NCI-H748 (cell line): ENCODE data around the gene KCNK3.
A peak's percentile ranks its signal among the peaks of the same experiment; 100 is the strongest.

Experiments used
- DNase-seq: peaks from one replicate; lab custom pipeline; 2025; ENCODE audit not compliant: unreplicated experiment; lab: John Stamatoyannopoulos, UW

KCNK3 gene

DNA sequence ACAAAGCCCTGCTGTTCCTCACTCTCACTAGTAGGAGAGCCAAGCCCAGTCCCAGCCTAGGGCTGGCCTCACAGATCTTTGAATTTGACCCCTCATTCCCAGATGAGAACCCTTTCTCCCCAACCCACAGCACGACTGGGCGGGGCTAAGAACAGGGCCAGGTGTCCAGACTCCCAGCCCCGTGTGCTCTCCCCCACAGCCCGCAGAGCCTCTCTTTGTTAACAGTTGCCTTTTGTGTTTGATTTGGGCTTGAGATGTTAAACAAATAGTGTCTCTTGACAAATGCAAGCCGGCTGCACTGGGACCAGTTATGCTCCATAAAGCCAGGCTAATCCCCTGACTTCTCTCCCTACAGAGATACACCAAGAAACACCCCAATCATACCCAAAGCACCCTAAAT, 4.7 kb upstream of the KCNK3 start:
- DNase-seq: peak; percentile 98

GRCh38 chr2:26691161-26691560, 1.4 kb upstream of the KCNK3 start:
- DNase-seq: no peak

GRCh38 chr2:26691881-26692278, 642 bp upstream of the KCNK3 start:
- peak; percentile 38 for DNase-seq

- DNase-seq: peak; percentile 82
Measured at GRCh38 chr2:26692897-26693849, 651 bp downstream of the KCNK3 start.

DNA sequence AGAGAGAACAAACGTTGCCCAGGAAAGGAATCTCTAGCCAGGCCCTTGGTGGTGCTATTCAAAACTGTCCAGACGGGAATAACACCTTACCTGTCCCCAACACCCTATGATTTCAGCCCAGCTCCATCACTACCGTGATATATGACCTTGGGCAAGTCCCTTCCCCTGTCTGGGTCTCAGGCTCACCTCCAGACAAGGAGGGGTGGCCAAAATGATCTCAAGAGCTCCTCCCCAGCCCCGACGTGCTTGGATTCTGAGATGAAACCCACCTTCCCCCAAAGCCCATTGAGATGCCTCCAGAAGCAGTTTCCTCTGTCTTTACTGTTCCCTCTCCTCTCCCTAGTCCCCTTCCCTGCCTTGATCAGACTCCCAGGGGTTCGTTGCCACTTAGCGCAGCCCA, 1.5 kb downstream of the KCNK3 start:
- DNase-seq: no peak

GRCh38 chr2:26696351-26696816, 3.9 kb downstream of the KCNK3 start:
- DNase-seq: no peak

DNA sequence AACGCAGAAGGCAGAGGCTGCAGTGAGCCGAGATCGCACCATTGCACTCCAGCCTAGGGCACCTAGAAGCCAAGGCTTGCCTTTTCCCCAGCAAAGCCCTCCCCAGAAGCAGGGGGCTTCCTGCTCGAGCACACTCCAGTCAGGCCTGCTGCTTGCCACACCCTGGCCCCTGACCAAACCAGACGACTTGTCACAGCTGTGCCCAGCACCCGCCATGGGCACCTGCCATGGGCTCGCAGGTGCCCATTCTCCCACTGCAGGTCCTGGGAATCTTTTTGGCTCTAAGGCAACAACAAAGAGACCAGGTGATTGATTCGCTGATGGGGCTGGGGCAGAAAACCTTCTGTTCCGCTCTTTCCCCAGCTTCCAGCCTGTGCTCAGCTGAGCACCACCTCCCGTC, 4.9 kb downstream of the KCNK3 start:
- DNase-seq: no peak

GRCh38 chr2:26699295-26699694, 6.8 kb downstream of the KCNK3 start:
- DNase-seq: no peak

DNA sequence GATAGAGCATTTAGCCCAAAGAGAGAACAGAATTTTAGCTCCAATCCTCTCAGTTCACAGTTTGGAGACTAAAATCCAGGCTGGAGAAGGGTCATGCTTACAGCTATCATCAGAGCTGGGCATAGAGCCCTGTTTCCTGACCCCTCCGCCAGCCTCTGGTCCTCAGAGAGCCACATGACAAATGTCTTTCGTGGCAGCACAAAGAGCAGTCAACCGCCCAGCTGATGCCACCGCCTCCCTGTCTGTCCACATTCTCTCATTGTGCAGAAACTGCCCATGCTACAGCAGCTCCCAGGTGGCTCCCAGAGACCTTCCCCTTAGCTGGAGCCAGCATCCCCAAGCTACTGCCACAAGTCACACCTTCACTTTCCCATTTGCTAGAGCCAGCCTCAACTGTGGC, 7.6 kb downstream of the KCNK3 start:
- no peak for DNase-seq

GRCh38 chr2:26701596-26701995, 9.1 kb downstream of the KCNK3 start:
- DNase-seq: no peak

DNA sequence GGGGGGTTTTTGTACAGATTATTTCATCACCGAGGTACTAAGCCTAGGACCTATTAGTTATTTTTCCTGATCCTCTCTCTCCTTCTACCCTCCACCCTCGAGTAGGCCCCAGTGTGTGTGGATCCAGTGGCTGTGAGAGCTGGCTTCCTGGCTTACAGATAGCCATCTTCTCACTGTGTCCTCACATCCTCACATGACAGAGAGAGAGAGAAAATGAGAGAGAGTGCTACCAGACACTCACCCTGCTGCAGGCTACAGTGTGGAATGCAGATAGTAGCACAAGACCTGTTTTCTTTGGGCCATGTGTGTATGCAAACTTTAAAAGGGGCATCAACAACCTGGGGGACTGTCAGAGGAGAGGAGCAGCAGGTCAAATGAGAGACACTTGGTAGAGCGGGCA, 9.5 kb downstream of the KCNK3 start:
- DNase-seq: no peak

- DNase-seq: no peak
Measured at GRCh38 chr2:26704441-26704977, 12.0 kb downstream of the KCNK3 start.

GRCh38 chr2:26705126-26705525, 12.6 kb downstream of the KCNK3 start:
- DNase-seq: no peak

- DNase-seq: no peak
Measured at GRCh38 chr2:26706093-26706492, 13.6 kb downstream of the KCNK3 start.

DNA sequence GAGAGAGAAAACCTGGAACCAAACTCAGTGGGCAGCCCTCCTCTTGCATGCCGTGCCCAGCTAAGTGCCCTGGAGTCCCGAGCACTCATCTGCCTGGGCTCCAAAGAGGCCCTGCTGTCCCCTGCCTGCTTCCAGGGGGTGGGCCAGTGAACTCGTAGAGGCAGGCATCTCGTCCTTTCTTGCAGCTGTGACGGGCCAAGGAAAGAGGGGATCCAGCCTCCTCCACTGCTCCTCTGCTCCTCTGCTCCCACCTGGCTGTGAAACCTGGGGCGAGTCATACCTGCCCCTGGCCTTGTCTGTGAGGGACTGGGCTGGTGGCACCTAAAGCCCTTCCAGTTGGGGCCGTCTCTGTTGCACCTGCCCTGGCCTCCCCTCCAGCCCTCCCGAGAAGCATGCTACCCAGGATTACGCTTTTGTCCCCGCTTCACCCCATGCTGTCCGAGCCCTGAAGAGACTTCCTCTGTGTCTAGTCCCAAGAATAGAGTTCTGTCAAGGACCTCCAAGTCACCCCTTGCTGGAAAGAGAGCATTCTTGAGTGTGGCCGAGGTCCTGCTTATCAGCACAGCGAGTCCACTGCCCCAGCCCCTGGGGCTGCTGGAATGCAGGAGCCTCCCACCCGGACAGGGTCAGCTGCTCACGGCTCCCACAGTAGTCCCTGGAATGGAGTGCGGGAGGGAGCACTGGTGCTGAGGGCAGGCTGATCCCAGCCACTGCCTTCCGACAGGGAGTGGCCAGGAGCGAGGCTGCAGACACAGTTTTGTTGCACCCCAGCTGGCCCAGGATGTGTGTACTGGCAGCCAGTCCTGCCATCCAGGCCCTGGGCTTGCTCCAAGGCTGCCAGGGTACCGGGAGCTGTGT, 14.3 kb downstream of the KCNK3 start:
- DNase-seq: no peak

DNA sequence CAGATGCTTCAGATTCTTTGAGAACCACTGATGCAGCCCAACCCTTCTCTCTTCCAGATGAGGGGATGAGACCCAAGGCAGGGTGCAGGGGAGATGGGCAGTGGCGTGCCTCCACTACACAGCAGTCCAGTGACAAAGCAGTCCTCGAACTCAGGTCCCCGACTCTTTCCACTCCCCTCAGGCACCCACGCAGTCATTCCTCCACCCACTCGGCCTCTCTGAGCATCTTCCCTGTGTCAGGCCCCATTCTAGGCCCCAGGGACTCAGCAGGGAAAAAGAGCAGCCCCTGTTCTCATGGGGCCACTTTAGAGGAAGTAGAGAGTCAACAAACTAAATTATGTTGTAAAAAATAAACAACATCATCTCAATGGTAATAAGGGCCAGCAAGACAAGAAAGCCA, 15.2 kb downstream of the KCNK3 start:
- DNase-seq: no peak

GRCh38 chr2:26708457-26708856, 15.9 kb downstream of the KCNK3 start:
- no peak for DNase-seq

GRCh38 chr2:26709323-26710110, 17.0 kb downstream of the KCNK3 start:
- no peak for DNase-seq

DNA sequence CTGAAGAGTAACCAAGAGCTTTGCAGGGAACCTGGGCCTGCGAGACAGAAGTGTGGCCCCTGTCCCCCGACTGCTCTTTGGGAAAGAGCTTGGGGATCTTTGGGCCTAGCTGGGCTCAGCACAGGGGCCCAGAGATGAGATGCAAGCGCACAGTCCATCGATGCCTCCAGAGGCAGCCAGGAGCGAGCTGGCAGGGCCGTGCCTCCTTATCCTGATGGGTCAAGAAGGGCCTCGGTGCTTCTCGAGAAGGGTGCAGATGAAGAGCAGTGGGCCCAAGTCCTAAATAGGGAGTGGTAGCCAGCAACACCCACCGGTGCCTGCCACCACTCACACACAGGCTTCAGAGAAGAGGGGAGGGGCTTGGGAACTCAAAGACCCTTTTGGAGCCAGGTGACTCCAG, 17.6 kb downstream of the KCNK3 start:
- DNase-seq: no peak

DNA sequence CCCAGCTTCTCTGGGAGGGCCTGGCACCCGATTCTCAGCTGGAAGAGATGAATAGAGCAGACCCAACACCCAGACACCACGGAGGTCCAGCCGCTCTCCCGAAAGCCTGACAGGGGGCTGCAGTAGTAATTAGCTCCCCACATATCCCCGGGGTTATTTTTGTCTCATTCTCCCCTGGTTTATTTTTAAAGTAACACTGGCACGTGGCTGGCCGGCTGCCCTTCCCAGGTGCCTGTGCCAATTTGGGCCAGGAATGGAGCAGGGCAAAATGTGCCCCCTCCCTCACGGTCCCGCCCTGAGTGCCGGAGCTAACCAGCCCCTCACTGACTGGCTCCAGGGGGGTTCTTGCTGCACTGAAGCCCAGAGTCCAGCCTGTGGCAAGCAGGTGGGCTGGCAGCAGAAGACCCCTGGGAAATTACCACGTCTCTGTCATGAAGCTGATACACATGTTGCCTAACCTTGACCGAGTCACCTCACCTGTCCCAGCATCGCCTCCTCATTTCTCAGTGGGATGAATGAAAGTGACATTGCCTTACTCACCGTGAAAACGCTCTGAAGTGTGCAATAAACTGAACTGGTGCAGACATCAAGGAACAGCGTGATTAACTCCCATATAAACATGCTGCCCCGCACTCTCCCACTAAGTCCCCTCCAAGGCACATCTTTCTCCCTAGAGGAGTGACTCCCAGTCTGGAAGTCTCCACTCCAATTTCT, 18.4 kb downstream of the KCNK3 start:
- no peak for DNase-seq
